Smooth muscle cell of trachea (primary cell): ENCODE data around the gene CENPA. TPM values are rescaled to one million over a fixed set of nuclear protein-coding genes. Genes with fewer than 3 reads are reported as not detected.

Experiments
- total RNA-seq: library from RNA; depleted of rRNA; stranded (reverse); fragments of >200 nt; gene quantifications from 2 replicates; pipeline ENCODE4 v1.2.1, GENCODE V29; 2014

Gene CENPA
- 0.99 and 21.4 TPM in 2 replicates for total RNA-seq

GRCh38 chr2:26785431-26786206, at the start of gene CENPA:
Gene CENPA, plus strand, starts transcription at chr2:26786056. Its CDS starts 141 bp downstream, at chr2:26786197.

GRCh38 chr2:26764078-26764887, 21.6 kb upstream of the CENPA start, which contains the start of gene SLC35F6:
Gene SLC35F6, plus strand, starts transcription at chr2:26764284. Its CDS starts 66 bp downstream, at chr2:26764350.

Other genes with a start within 250 kb of the CENPA start
- gene CIB4, start 144.7 kb upstream of the CENPA start, total RNA-seq: not detected in 2 replicates
- under 0.01 TPM in 2 replicates for gene KCNK3, start 93.3 kb upstream of the CENPA start, total RNA-seq
- gene SLC35F6, start 21.8 kb upstream of the CENPA start, total RNA-seq: 37.1 and 69.5 TPM in 2 replicates
- gene DPYSL5, start 62.1 kb downstream of the CENPA start, total RNA-seq: under 0.01 TPM in 1 of 2 replicates, not detected in the other
- 5.8 and 8.1 TPM in 2 replicates for gene MAPRE3, start 184.6 kb downstream of the CENPA start, total RNA-seq
- gene TMEM214, start 246.9 kb downstream of the CENPA start, total RNA-seq: 33.7 and 38.5 TPM in 2 replicates